GM21576 (cell line): Measurements from ENCODE around the gene POGK.

Source experiments
- ATAC-seq: cut with Tn5 transposase; IDR thresholded peaks from one replicate; pipeline ENCODE4 v1.9.1; 2021; ENCODE audit warnings: mild to moderate bottlenecking, moderate library complexity; ENCODE audit not compliant: unreplicated experiment

Gene POGK

GRCh38 chr1:166899769-166900168 is 60.5 kb downstream of the POGK start:
- ATAC-seq = no peak

- ATAC-seq = no peak
Measured at GRCh38 chr1:166900987-166901386, 61.7 kb downstream of the POGK start.

- ATAC-seq = no peak
Measured at GRCh38 chr1:166902279-166902678, 63.0 kb downstream of the POGK start.

DNA sequence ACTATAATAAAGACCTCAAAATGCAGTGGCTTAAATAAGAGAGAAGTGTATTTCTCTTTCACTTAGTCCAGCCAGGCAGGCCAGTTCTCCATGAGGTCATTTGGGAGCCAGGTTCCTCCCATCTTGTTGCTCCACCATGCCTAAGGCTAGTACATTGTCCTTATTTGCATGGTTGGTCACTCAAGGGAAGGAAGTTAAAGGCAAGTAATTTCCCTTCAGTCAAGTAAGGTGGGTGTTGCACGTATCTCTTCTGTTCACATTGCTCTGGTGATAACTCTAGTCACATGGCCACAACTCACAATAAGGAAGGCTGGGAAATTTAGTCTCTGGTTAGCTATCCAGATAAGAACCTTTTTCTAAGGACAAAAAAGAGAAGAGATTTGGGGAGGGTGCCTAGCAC is 64.0 kb downstream of the POGK start:
- no peak for ATAC-seq

GRCh38 chr1:166905136-166905535 is 65.9 kb downstream of the POGK start:
- ATAC-seq = no peak

GRCh38 chr1:166905900-166906299 is 66.6 kb downstream of the POGK start:
- no peak for ATAC-seq
